ENCODE results near the gene KRT6A.

KRT6A gene

DNA sequence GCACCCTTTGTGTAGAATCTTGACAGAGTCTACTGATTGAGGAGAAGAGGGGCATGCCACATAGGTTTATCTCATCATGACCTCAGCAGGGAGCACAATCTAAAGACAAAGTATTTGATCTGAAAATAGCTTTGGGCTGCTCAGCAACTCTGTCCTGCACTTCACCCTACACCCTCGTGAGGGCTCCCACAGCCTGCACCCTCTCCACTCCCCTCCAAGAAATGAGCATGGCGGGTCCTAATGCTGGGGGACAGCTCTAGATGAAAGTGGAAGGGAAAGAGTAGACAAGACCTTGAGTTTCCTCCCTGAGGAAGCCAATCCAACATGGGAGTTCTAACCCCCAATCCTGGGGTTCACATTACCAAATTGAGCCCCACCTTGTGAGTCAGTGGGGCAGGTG lies 37.8 kb upstream of the KRT6A start:
- TF ChIP-seq CSDC2 (CRISPR knock-in tag; IDR thresholded peaks at IDR 0.05) (no peak), ZNF8 (CRISPR knock-in tag; IDR thresholded peaks at IDR 0.05) (no peak), ISL1 (CRISPR knock-in tag; IDR thresholded peaks at IDR 0.05) (no peak), ZC3H10 (CRISPR knock-in tag; IDR thresholded peaks at IDR 0.05) (no peak), ZFP30 (CRISPR knock-in tag; IDR thresholded peaks at IDR 0.05) (no peak), SNAI2 (CRISPR knock-in tag; IDR thresholded peaks at IDR 0.05) (no peak), TCF4 (CRISPR knock-in tag; IDR thresholded peaks at IDR 0.05; ENCODE audit: borderline replicate concordance) (no peak), ZNF565 (CRISPR knock-in tag; conservative IDR thresholded peaks at IDR 0.05; ENCODE audit: low read depth) (no peak), POU6F1 (CRISPR knock-in tag; IDR thresholded peaks at IDR 0.05; ENCODE audit: borderline replicate concordance, low read depth) (no peak), ZNF70 (CRISPR knock-in tag; IDR thresholded peaks at IDR 0.05) (no peak), BACH2 (CRISPR knock-in tag; IDR thresholded peaks at IDR 0.05; ENCODE audit: borderline replicate concordance) (no peak), GLIS3 (CRISPR knock-in tag; IDR thresholded peaks at IDR 0.05) (no peak), PPARA (CRISPR knock-in tag; IDR thresholded peaks at IDR 0.05; ENCODE audit: borderline replicate concordance) (no peak)
- TF ChIP-seq, protein P1, sequence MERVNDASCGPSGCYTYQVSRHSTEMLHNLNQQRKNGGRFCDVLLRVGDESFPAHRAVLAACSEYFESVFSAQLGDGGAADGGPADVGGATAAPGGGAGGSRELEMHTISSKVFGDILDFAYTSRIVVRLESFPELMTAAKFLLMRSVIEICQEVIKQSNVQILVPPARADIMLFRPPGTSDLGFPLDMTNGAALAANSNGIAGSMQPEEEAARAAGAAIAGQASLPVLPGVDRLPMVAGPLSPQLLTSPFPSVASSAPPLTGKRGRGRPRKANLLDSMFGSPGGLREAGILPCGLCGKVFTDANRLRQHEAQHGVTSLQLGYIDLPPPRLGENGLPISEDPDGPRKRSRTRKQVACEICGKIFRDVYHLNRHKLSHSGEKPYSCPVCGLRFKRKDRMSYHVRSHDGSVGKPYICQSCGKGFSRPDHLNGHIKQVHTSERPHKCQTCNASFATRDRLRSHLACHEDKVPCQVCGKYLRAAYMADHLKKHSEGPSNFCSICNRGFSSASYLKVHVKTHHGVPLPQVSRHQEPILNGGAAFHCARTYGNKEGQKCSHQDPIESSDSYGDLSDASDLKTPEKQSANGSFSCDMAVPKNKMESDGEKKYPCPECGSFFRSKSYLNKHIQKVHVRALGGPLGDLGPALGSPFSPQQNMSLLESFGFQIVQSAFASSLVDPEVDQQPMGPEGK (CRISPR knock-in tag; IDR thresholded peaks at IDR 0.05; ENCODE audit: borderline replicate concordance): no peak
- TF ChIP-seq, protein P2, sequence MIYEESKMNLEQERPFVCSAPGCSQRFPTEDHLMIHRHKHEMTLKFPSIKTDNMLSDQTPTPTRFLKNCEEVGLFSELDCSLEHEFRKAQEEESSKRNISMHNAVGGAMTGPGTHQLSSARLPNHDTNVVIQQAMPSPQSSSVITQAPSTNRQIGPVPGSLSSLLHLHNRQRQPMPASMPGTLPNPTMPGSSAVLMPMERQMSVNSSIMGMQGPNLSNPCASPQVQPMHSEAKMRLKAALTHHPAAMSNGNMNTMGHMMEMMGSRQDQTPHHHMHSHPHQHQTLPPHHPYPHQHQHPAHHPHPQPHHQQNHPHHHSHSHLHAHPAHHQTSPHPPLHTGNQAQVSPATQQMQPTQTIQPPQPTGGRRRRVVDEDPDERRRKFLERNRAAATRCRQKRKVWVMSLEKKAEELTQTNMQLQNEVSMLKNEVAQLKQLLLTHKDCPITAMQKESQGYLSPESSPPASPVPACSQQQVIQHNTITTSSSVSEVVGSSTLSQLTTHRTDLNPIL (CRISPR knock-in tag; IDR thresholded peaks at IDR 0.05; ENCODE audit: low read depth): no peak
- no peak for ATAC-seq

DNA sequence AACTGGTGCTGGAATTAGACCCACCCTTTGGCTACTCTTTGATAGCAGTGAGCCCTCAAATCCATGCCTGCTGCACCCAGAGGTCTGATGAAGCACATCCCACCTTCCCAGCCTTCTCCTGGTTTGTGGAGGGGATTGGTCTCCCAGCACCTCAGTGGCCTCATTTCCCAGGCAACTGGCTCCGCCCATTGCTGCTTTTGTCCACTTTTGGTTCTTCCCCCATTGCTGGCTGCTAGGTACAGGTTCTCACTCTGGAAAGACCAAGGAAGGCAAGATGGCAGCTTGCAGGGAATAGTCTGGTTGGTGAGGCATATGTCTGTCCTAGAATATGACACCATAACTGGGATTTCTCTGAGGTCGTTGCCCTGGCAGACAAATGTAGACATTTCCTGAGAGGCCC lies 37.3 kb upstream of the KRT6A start:
- TF ChIP-seq BACH2 (CRISPR knock-in tag; IDR thresholded peaks at IDR 0.05; ENCODE audit: borderline replicate concordance) (no peak), ARNTL (CRISPR knock-in tag; IDR thresholded peaks at IDR 0.05; ENCODE audit: borderline replicate concordance, low read depth) (no peak), ISL1 (CRISPR knock-in tag; IDR thresholded peaks at IDR 0.05) (no peak)
- TF ChIP-seq, protein P3, sequence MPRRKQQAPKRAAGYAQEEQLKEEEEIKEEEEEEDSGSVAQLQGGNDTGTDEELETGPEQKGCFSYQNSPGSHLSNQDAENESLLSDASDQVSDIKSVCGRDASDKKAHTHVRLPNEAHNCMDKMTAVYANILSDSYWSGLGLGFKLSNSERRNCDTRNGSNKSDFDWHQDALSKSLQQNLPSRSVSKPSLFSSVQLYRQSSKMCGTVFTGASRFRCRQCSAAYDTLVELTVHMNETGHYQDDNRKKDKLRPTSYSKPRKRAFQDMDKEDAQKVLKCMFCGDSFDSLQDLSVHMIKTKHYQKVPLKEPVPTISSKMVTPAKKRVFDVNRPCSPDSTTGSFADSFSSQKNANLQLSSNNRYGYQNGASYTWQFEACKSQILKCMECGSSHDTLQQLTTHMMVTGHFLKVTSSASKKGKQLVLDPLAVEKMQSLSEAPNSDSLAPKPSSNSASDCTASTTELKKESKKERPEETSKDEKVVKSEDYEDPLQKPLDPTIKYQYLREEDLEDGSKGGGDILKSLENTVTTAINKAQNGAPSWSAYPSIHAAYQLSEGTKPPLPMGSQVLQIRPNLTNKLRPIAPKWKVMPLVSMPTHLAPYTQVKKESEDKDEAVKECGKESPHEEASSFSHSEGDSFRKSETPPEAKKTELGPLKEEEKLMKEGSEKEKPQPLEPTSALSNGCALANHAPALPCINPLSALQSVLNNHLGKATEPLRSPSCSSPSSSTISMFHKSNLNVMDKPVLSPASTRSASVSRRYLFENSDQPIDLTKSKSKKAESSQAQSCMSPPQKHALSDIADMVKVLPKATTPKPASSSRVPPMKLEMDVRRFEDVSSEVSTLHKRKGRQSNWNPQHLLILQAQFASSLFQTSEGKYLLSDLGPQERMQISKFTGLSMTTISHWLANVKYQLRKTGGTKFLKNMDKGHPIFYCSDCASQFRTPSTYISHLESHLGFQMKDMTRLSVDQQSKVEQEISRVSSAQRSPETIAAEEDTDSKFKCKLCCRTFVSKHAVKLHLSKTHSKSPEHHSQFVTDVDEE (CRISPR knock-in tag; IDR thresholded peaks at IDR 0.05): no peak
- ATAC-seq: no peak

DNA sequence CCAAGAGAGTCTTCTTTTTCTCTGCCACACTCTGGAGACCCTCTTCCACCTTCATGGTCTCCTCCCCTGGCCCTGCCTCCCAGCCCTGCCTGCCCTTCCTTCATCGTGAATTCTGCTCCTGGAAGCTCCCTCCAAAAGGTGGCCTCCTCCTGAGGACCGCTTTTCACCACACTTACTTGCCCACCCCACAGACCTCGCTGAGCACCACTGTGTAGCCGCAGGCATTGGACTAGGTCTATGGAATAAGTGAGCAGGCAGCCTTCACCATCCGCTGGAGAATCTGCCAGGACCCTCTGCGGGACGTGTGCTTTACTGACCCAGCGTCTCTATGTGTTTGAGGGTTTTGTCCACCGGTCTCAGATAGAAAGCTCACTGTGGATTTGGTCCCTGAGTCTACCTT lies 36.8 kb upstream of the KRT6A start:
- no peak for ATAC-seq
- TF ChIP-seq SNAI2 (CRISPR knock-in tag; IDR thresholded peaks at IDR 0.05) (no peak), ISL1 (CRISPR knock-in tag; IDR thresholded peaks at IDR 0.05) (no peak), ZNF565 (CRISPR knock-in tag; conservative IDR thresholded peaks at IDR 0.05; ENCODE audit: low read depth) (no peak), ARNTL (CRISPR knock-in tag; IDR thresholded peaks at IDR 0.05; ENCODE audit: borderline replicate concordance, low read depth) (no peak), ZNF8 (CRISPR knock-in tag; IDR thresholded peaks at IDR 0.05) (no peak), TOX (CRISPR knock-in tag; IDR thresholded peaks at IDR 0.05; ENCODE audit: borderline replicate concordance) (no peak), BACH2 (CRISPR knock-in tag; IDR thresholded peaks at IDR 0.05; ENCODE audit: borderline replicate concordance) (no peak), PPARA (CRISPR knock-in tag; IDR thresholded peaks at IDR 0.05; ENCODE audit: borderline replicate concordance) (no peak), OSR1 (CRISPR knock-in tag; IDR thresholded peaks at IDR 0.05) (no peak), POU6F1 (CRISPR knock-in tag; IDR thresholded peaks at IDR 0.05; ENCODE audit: borderline replicate concordance, low read depth) (no peak), GLIS3 (CRISPR knock-in tag; IDR thresholded peaks at IDR 0.05) (no peak), ZNF70 (CRISPR knock-in tag; IDR thresholded peaks at IDR 0.05) (no peak), ZFP30 (CRISPR knock-in tag; IDR thresholded peaks at IDR 0.05) (no peak), TCF4 (CRISPR knock-in tag; IDR thresholded peaks at IDR 0.05; ENCODE audit: borderline replicate concordance) (no peak)
- TF ChIP-seq, protein P4, sequence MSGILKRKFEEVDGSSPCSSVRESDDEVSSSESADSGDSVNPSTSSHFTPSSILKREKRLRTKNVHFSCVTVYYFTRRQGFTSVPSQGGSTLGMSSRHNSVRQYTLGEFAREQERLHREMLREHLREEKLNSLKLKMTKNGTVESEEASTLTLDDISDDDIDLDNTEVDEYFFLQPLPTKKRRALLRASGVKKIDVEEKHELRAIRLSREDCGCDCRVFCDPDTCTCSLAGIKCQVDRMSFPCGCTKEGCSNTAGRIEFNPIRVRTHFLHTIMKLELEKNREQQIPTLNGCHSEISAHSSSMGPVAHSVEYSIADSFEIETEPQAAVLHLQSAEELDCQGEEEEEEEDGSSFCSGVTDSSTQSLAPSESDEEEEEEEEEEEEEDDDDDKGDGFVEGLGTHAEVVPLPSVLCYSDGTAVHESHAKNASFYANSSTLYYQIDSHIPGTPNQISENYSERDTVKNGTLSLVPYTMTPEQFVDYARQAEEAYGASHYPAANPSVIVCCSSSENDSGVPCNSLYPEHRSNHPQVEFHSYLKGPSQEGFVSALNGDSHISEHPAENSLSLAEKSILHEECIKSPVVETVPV (CRISPR knock-in tag; IDR thresholded peaks at IDR 0.05): no peak
- TF ChIP-seq, protein P3 (CRISPR knock-in tag; IDR thresholded peaks at IDR 0.05): no peak
- TF ChIP-seq, protein P1 (CRISPR knock-in tag; IDR thresholded peaks at IDR 0.05; ENCODE audit: borderline replicate concordance): no peak
